Large intestine (tissue), 3 donors: Measurements from ENCODE around the gene PER3. TPM values are rescaled to one million over a fixed set of nuclear protein-coding genes. Genes with fewer than 3 reads are reported as not detected.
A peak's percentile ranks its signal among the peaks of the same experiment; 100 is the strongest.

Experiments used
- DNase-seq, 2 donors: peaks; one replicate each; pipeline versions ENCODE4 v3.0.0 to v3.0.0-alpha.2; 2013
- H3K27ac ChIP-seq: one replicate; pipeline ENCODE4 v1.5.1; 2013; ENCODE audit warnings: low read length
- H3K27me3 ChIP-seq: 2 replicates; pipeline ENCODE4 v1.6.1; 2013; ENCODE audit warnings: low read length; ENCODE audit not compliant: control insufficient read depth, insufficient read depth
- H3K36me3 ChIP-seq: 2 replicates; pipeline ENCODE4 v1.6.1; 2013; ENCODE audit warnings: low read length; ENCODE audit not compliant: control insufficient read depth, insufficient read depth
- H3K4me1 ChIP-seq: one replicate; pipeline ENCODE4 v1.6.1; 2013; ENCODE audit warnings: low read length; ENCODE audit not compliant: control insufficient read depth, insufficient read depth
- H3K4me3 ChIP-seq: one replicate; pipeline ENCODE4 v1.5.1; 2013; ENCODE audit warnings: low read length
- H3K9me3 ChIP-seq: one replicate; pipeline ENCODE4 v1.6.1; 2013; ENCODE audit warnings: mild to moderate bottlenecking, low read depth, low read length, moderate library complexity; ENCODE audit not compliant: control insufficient read depth
- WGBS: methylation state at CpG from one replicate; pipeline ENCODE4 v1.1.5; 2013; ENCODE audit warnings: low lambda C conversion rate; ENCODE audit not compliant: insufficient coverage; 5-methylcytosine and 5-hydroxymethylcytosine counted together
- polyA plus RNA-seq: library from polyadenylated mRNA; unstranded; fragments of 120-200 nt; gene quantifications from one replicate; pipeline ENCODE4 v1.2.1, GENCODE V29; 2013

Gene PER3
- polyA plus RNA-seq, 1 donor = 5.1 TPM

- no peaks in the 10 kb centered on the region for H3K27me3 ChIP-seq
- H3K36me3 ChIP-seq = peaks cover 4% of the 10 kb centered on the region
- H3K4me1 ChIP-seq = no peaks in the 10 kb centered on the region
- no CpG with 5 or more reads among the region's 3 CpGs for WGBS
- H3K4me3 ChIP-seq = no peak overlapping the region
- no peak overlapping the region for H3K27ac ChIP-seq
- DNase-seq = no peak
- H3K9me3 ChIP-seq = no peaks in the 10 kb centered on the region
Measured at GRCh38 chr1:7754234-7754633, 29.9 kb upstream of the PER3 start.

GRCh38 chr1:7755448-7755847 is 28.6 kb upstream of the PER3 start:
- DNase-seq = no peak
- Histone ChIP-seq H3K36me3 (no peaks in the 10 kb centered on the region), H3K4me3 (no peak overlapping the region), H3K4me1 (no peaks in the 10 kb centered on the region), H3K27ac (no peak overlapping the region), H3K9me3 (no peaks in the 10 kb centered on the region), H3K27me3 (no peaks in the 10 kb centered on the region)
- WGBS = 83% methylated on average over 1 of the region's 1 CpG

- no peak overlapping the region for H3K27ac ChIP-seq
- no peaks in the 10 kb centered on the region for H3K27me3 ChIP-seq
- no peak for DNase-seq
- WGBS = no CpG with 5 or more reads among the region's 6 CpGs
- no peaks in the 10 kb centered on the region for H3K9me3 ChIP-seq
- no peaks in the 10 kb centered on the region for H3K4me1 ChIP-seq
- H3K36me3 ChIP-seq = no peaks in the 10 kb centered on the region
- no peak overlapping the region for H3K4me3 ChIP-seq
Measured at GRCh38 chr1:7760245-7760644, 23.8 kb upstream of the PER3 start.

GRCh38 chr1:7761103-7761502 is 23.0 kb upstream of the PER3 start:
- H3K27me3 ChIP-seq = no peaks in the 10 kb centered on the region
- no peaks in the 10 kb centered on the region for H3K36me3 ChIP-seq
- DNase-seq = no peak
- H3K9me3 ChIP-seq = no peaks in the 10 kb centered on the region
- 80% methylated on average over 1 of the region's 3 CpGs for WGBS
- H3K27ac ChIP-seq = no peak overlapping the region
- H3K4me1 ChIP-seq = no peaks in the 10 kb centered on the region
- no peak overlapping the region for H3K4me3 ChIP-seq

- no peak overlapping the region for H3K27ac ChIP-seq
- no peak for DNase-seq
- no peak overlapping the region for H3K4me3 ChIP-seq
- no peaks in the 10 kb centered on the region for H3K36me3 ChIP-seq
- H3K27me3 ChIP-seq = no peaks in the 10 kb centered on the region
- H3K9me3 ChIP-seq = no peaks in the 10 kb centered on the region
- peaks cover 4% of the 10 kb centered on the region for H3K4me1 ChIP-seq
- 100% methylated on average over 1 of the region's 4 CpGs for WGBS
Measured at GRCh38 chr1:7767176-7767575, 16.9 kb upstream of the PER3 start.

- WGBS = no CpG with 5 or more reads among the region's 2 CpGs
- Histone ChIP-seq H3K4me1 (peaks cover 7% of the 10 kb centered on the region), H3K9me3 (no peaks in the 10 kb centered on the region), H3K27ac (no peak overlapping the region), H3K36me3 (peaks cover 1% of the 10 kb centered on the region), H3K4me3 (no peak overlapping the region), H3K27me3 (no peaks in the 10 kb centered on the region)
- DNase-seq = no peak
Measured at GRCh38 chr1:7768583-7768982, 15.5 kb upstream of the PER3 start.

GRCh38 chr1:7769673-7770412 is 14.2 kb upstream of the PER3 start:
- Histone ChIP-seq H3K36me3 (peaks cover 5% of the 10 kb centered on the region), H3K4me1 (peaks cover 7% of the 10 kb centered on the region), H3K27me3 (no peaks in the 10 kb centered on the region), H3K27ac (no peak overlapping the region), H3K4me3 (no peak overlapping the region), H3K9me3 (no peaks in the 10 kb centered on the region)
- no peak for DNase-seq
- WGBS = 85% methylated on average over 4 of the region's 12 CpGs

GRCh38 chr1:7770669-7770996 is 13.5 kb upstream of the PER3 start:
- 40% methylated on average over 2 of the region's 6 CpGs for WGBS

GRCh38 chr1:7770997-7771822 is 12.9 kb upstream of the PER3 start, which contains the start of gene VAMP3:
VAMP3 (plus strand) TSS chr1:7771296; CDS start chr1:7771384, 88 bp downstream.
- peak; percentile 76 to 88 for DNase-seq
- Histone ChIP-seq H3K27me3 (no peaks in the 10 kb centered on the region), H3K4me3 (peak within 1 kb of the TSS; percentile 87), H3K9me3 (no peaks in the 10 kb centered on the region), H3K36me3 (peaks cover 5% of the 10 kb centered on the region), H3K27ac (peak within 1 kb of the TSS; percentile 93), H3K4me1 (peaks cover 7% of the 10 kb centered on the region)
- no CpG with 5 or more reads among the region's 97 CpGs for WGBS

More at GRCh38 chr1:7770669-7770996, 13.5 kb upstream of the PER3 start:
- Histone ChIP-seq H3K27me3 (no peaks in the 10 kb centered on the region), H3K36me3 (peaks cover 5% of the 10 kb centered on the region), H3K9me3 (no peaks in the 10 kb centered on the region), H3K4me3 (peak overlapping the region; percentile 87), H3K27ac (peak overlapping the region; percentile 93), H3K4me1 (peaks cover 7% of the 10 kb centered on the region)
- DNase-seq = no peak

- WGBS = no CpG with 5 or more reads among the region's 12 CpGs
- H3K27me3 ChIP-seq = no peaks in the 10 kb centered on the region
- no peaks in the 10 kb centered on the region for H3K9me3 ChIP-seq
- H3K4me1 ChIP-seq = peaks cover 7% of the 10 kb centered on the region
- H3K27ac ChIP-seq = peak overlapping the region; percentile 93
- peaks cover 11% of the 10 kb centered on the region for H3K36me3 ChIP-seq
- DNase-seq = peak in 1 of 2 donors; percentile 24
- peak overlapping the region; percentile 87 for H3K4me3 ChIP-seq
Measured at GRCh38 chr1:7771823-7772299, 12.2 kb upstream of the PER3 start.
